K562 (cell line): ENCODE results near the gene EHBP1L1. TPM values are rescaled to one million over a fixed set of nuclear protein-coding genes. Genes with fewer than 3 reads are reported as not detected.

Experiments
- ATAC-seq: fragments of 200-7000 bp; cut with Tn5 transposase; 3 replicates; pipeline ENCODE4 v1.9.1; 2020; ENCODE audit warnings: moderate library complexity
- BruUV-seq: library from RNA; stranded (reverse); fragments of 400-500 nt; replicated peaks from 2 replicates; lab custom pipeline; 2021; lab: Mats Ljungman, UMichigan
- CTCF ChIA-PET: fragments of 300-600 bp; formaldehyde crosslinking; extraction: SDS; loops from one replicate; lab custom pipeline; 2021; ENCODE audit warnings: low intra/inter-chr PET ratio; lab: Yijun Ruan, JAX
- POLR2A ChIA-PET: fragments of 300-600, 350-650 bp; sonication (Branson Sonifier 250); formaldehyde crosslinking; extraction: SDS; loops from one replicate; lab custom pipeline; 2021; ENCODE audit warnings: antibody characterized with exemption, inconsistent platforms; lab: Yijun Ruan, JAX
- DNase-seq, 4 experiments: peaks; one replicate each; pipeline versions ENCODE4 v3.0.0 to v3.0.0-alpha.2; 2011 to 2018; ENCODE audit warnings: low spot score in 3 of 4, mixed read lengths in 3 of 4; ENCODE audit errors: extremely low read depth in 1 of 4
- FAIRE-seq: peaks from 2 replicates; lab custom pipeline; 2011; peaks lifted over from hg19 to GRCh38; lab: Jason Lieb, UNC
- H2AFZ ChIP-seq: 2 replicates; pipeline ENCODE4 v1.6.0; 2011; ENCODE audit warnings: low read depth, low read length, control low read depth, inconsistent platforms
- H3K27ac ChIP-seq: fragments of 200-600 bp; 3 replicates; pipeline ENCODE4 v1.8.0; 2011; ENCODE audit warnings: low read depth, mild to moderate bottlenecking, control low read depth, inconsistent platforms, low read length, moderate library complexity, mixed read lengths; ENCODE audit errors: extremely low read depth
- H3K27me3 ChIP-seq, 2 experiments: fragments of 300-600 bp in 1 of 2; 2 replicates in 1 of 2; 3 replicates in 1 of 2; pipeline versions ENCODE4 v1.6.0 to v1.8.0; 2011; ENCODE audit warnings: inconsistent platforms in 2 of 2, low read length in 2 of 2, mild to moderate bottlenecking in 1 of 2, mixed read lengths in 1 of 2, moderate library complexity in 1 of 2; ENCODE audit not compliant: control insufficient read depth in 2 of 2, insufficient read depth in 2 of 2
- H3K36me3 ChIP-seq: fragments of 300-600 bp; 3 replicates; pipeline ENCODE4 v1.8.0; 2011; ENCODE audit warnings: mild to moderate bottlenecking, low read length, inconsistent platforms; ENCODE audit not compliant: control insufficient read depth, insufficient read depth
- H3K4me1 ChIP-seq, 2 experiments: fragments of 200-600 bp in 1 of 2; replicated peaks in 1 of 2; 2 replicates in 1 of 2; 3 replicates in 1 of 2; pipeline versions ENCODE4 v1.5.1 to v1.8.0; 2011; ENCODE audit warnings: inconsistent platforms in 2 of 2, low read length in 2 of 2, mild to moderate bottlenecking in 1 of 2, mixed read lengths in 1 of 2, moderate library complexity in 1 of 2; ENCODE audit not compliant: control insufficient read depth in 2 of 2, insufficient read depth in 2 of 2
- H3K4me2 ChIP-seq: 2 replicates; pipeline ENCODE4 v1.6.1; 2011; ENCODE audit warnings: low read length, control low read depth, inconsistent platforms, mixed read lengths; ENCODE audit not compliant: insufficient read depth
- H3K4me3 ChIP-seq: fragments of 200-600 bp; sonication (generic), shearing (Covaris generic); 2 replicates; pipeline ENCODE4 v1.5.1; 2016; ENCODE audit warnings: control low read depth, inconsistent platforms
- H3K79me2 ChIP-seq: fragments of 200-600 bp; 3 replicates; pipeline ENCODE4 v1.8.0; 2011; ENCODE audit warnings: low read length, inconsistent platforms; ENCODE audit not compliant: control insufficient read depth, insufficient read depth
- H3K9ac ChIP-seq, 2 experiments: 2 replicates each; pipeline versions ENCODE4 v1.6.0 to v1.6.1; 2011; ENCODE audit warnings: low read depth in 2 of 2, low read length in 2 of 2, control low read depth in 1 of 2, inconsistent platforms in 1 of 2, mild to moderate bottlenecking in 1 of 2, mixed read lengths in 1 of 2; ENCODE audit not compliant: insufficient read depth in 1 of 2
- H3K9me1 ChIP-seq: one replicate; pipeline ENCODE4 v1.6.0; 2011; ENCODE audit warnings: inconsistent platforms, mild to moderate bottlenecking, low read length, moderate library complexity; ENCODE audit not compliant: control insufficient read depth, insufficient read depth
- H3K9me3 ChIP-seq: replicated peaks from 2 replicates; pipeline ENCODE4 v1.5.1; 2011; ENCODE audit warnings: low read depth, low read length, inconsistent platforms; ENCODE audit not compliant: control insufficient read depth, insufficient read depth
- H4K20me1 ChIP-seq: replicated peaks from 2 replicates; pipeline ENCODE4 v1.6.1; 2011; ENCODE audit warnings: low read length, inconsistent platforms, mixed read lengths; ENCODE audit not compliant: control insufficient read depth, insufficient read depth
- BRD9 ChIP-seq: fragments of 450-650 bp; IDR thresholded peaks from 2 replicates; pipeline ENCODE4 v1.6.1; 2018; ENCODE audit warnings: low read depth; ENCODE audit not compliant: partially characterized antibody
- FOS ChIP-seq: IDR thresholded peaks from 3 replicates; pipeline ENCODE4 v1.6.1; 2011; ENCODE audit not compliant: insufficient read length; ENCODE audit errors: extremely low read depth
- FOXK2 ChIP-seq, 2 experiments: fragments of 450-650 bp; IDR thresholded peaks in 1 of 2; conservative IDR thresholded peaks in 1 of 2; 2 replicates each; pipeline ENCODE4 v1.6.1; 2016; ENCODE audit warnings: low read depth in 2 of 2, mild to moderate bottlenecking in 1 of 2
- GTF2E2 ChIP-seq: fragments of 200-800 bp; sonication (Bioruptor generic); IDR thresholded peaks from 2 replicates; pipeline ENCODE4 v1.6.1; 2016; ENCODE audit warnings: missing genetic modification characterization, missing compliant biosample characterization
- HDGF ChIP-seq: fragments of 450-650 bp; IDR thresholded peaks from 2 replicates; pipeline ENCODE4 v1.6.1; 2016
- MTA3 ChIP-seq: fragments of 450-650 bp; formaldehyde crosslinking; IDR thresholded peaks from 2 replicates; pipeline ENCODE4 v1.6.1; 2017; ENCODE audit warnings: mild to moderate bottlenecking, borderline replicate concordance
- NONO ChIP-seq, 2 experiments: fragments of 200-400 bp in 1 of 2; fragments of 450-650 bp in 1 of 2; formaldehyde crosslinking in 1 of 2; IDR thresholded peaks; 2 replicates each; pipeline ENCODE4 v1.6.1; 2017; ENCODE audit warnings: low read depth in 2 of 2, mild to moderate bottlenecking in 2 of 2, moderate library complexity in 2 of 2, low read length in 1 of 2
- RBM14 ChIP-seq: fragments of 200-400 bp; formaldehyde crosslinking; IDR thresholded peaks from 2 replicates; pipeline ENCODE4 v1.6.1; 2018; ENCODE audit warnings: low read depth, mild to moderate bottlenecking, low read length, moderate library complexity, borderline replicate concordance; ENCODE audit not compliant: insufficient read depth
- SMARCA5 ChIP-seq: fragments of 450-650 bp; IDR thresholded peaks from 2 replicates; pipeline ENCODE4 v1.6.1; 2016
- ZNF785 ChIP-seq: fragments of 250-450 bp; sonication (Bioruptor Pico); IDR thresholded peaks from 2 replicates; pipeline ENCODE4 v1.4.0; 2020; ENCODE audit warnings: mild to moderate bottlenecking
- WGBS: fragments of 100-300 bp; shearing (Covaris generic); methylation state at CpG from one replicate; pipeline ENCODE4 v1.1.6; 2016; ENCODE audit warnings: low coverage, mixed read lengths; ENCODE audit not compliant: insufficient coverage; ENCODE audit errors: missing lambda C conversion rate; 5-methylcytosine and 5-hydroxymethylcytosine counted together
- in situ Hi-C: fragments of 300-500 bp; cut with MboI; formaldehyde crosslinking; loops from 4 replicates; pipeline ENCODE4 v1.15.0; 2018; ENCODE audit warnings: inconsistent platforms, mixed read lengths
- intact Hi-C: fragments of 100-400 bp; cut with micrococcal nuclease; formaldehyde crosslinking; loops from 2 replicates; pipeline ENCODE4 v1.14.2; 2022
- polyA plus RNA-seq, 8 experiments: library from polyadenylated mRNA; depleted of rRNA in 4 of 8; stranded (reverse) in 5 of 8; unstranded in 3 of 8; fragments of >200 nt; fragmentation: Nextera tagmentation in 2 of 8; fragmentation: Illumina TruSeq in 1 of 8; extraction: Ambion mirVana in 2 of 8; extraction: Trizol in 1 of 8; gene quantifications; 2 replicates each; pipeline versions ENCODE4 v1.2.1 to v1.2.3, GENCODE V29; 2011 to 2014; ENCODE audit warnings: inconsistent platforms in 1 of 8, missing spikeins in 1 of 8
- total RNA-seq, 7 experiments: library from RNA; depleted of rRNA in 6 of 7; stranded (reverse); fragments of >200 nt in 6 of 7; fragmentation: Illumina TruSeq in 2 of 7; extraction: Trizol in 2 of 7; gene quantifications; 2 replicates each; pipeline versions ENCODE4 v1.2.1 to v1.2.3, GENCODE V29; 2011 to 2021; ENCODE audit warnings: low replicate concordance in 1 of 7
- TF ChIP-seq, protein P1 (sequence below): sonication (generic); formaldehyde crosslinking; IDR thresholded peaks from 2 replicates; pipeline ENCODE4 v1.8.0; 2022; ENCODE audit warnings: missing genetic modification reagents, mild to moderate bottlenecking, borderline replicate concordance

Gene EHBP1L1
- total and polyA plus RNA-seq, 9 of the 15 experiments (the other 6 are each of a cell fraction or from before 2014, with no cell fraction given) = 0.03 to 87.1 (median 26.3) TPM

DNA sequence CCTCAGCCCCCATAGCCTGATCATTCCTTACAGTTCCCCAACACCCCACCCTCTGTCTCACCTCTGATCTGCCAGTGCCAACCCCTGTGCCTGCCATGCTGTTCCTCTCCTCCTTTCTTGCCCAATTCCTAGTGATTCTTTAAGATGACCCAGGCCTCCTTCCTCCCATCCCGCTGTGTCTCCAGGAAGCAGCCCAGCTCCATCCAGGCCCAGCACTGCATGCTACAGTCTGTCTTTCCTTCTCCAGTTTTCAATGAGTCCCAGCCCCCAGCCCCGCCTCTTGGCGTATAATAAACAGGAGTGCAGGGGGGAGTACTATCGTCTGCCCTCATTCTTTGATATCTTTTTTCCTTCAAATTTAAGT is 30.0 kb upstream of the EHBP1L1 start:
- Histone ChIP-seq H3K9ac (peak overlapping the region; percentile 57 to 90; a peak in 3 of 4 replicates), H3K27ac (peak overlapping the region; percentile 62; the same call in 1 of the 3 replicates), H3K36me3 (no peaks in the 10 kb centered on the region), H3K79me2 (no peaks in the 10 kb centered on the region), H3K27me3 (no peaks in the 10 kb centered on the region), H3K9me3 (no peaks in the 10 kb centered on the region), H3K4me2 (peak overlapping the region; percentile 79), H3K9me1 (no peaks in the 10 kb centered on the region), H3K4me3 (peak overlapping the region; percentile 67), H3K4me1 (peaks cover 20 to 51% of the 10 kb centered on the region in 2 experiments), H2AFZ (peak overlapping the region; percentile 97; the same call in 1 of the 2 replicates), H4K20me1 (no peaks in the 10 kb centered on the region)
- TF ChIP-seq SMARCA5 (no peak), HDGF (0 out of 2 replicates have a peak, but pooled peaks have one; percentile 27)
- ChIA-PET POLR2A (interaction anchor here (1.1 to 1.8 kb wide), 2 partner anchors 46 to 122 kb away, joined by 3 to 10 read pairs; partner anchors contain the start of gene MALAT1), CTCF (interaction anchor here (1.2 kb wide), 1 partner anchor 26 kb away, joined by 3 read pairs; no protein-coding TSS in a partner anchor)
- BruUV-seq = no TSS peak
- intact Hi-C loops (loop anchor here (10.0 kb wide), 1 partner anchor 269 kb away; no protein-coding TSS in a partner anchor), in situ Hi-C loops (no loop called here)
- 28% methylated on average over 4 of the region's 4 CpGs for WGBS
- peak; percentile 9; the same call in 1 of the 3 replicates for ATAC-seq
- FAIRE-seq = peak; percentile 19
- DNase-seq = no peak

- H3K79me2 ChIP-seq = no peaks in the 10 kb centered on the region
- 2% methylated on average over 47 of the region's 64 CpGs for WGBS
- ChIA-PET CTCF (interaction anchor here (1.2 kb wide), 1 partner anchor 25 kb away, joined by 3 read pairs; no protein-coding TSS in a partner anchor), POLR2A (interaction anchor here (0.7 to 1.8 kb wide), 5 partner anchors 9 to 122 kb away, joined by 3 to 10 read pairs (median 4); partner anchors contain the start of gene MALAT1)
- H3K9ac ChIP-seq = peak overlapping the region; percentile 57 to 90
- peak overlapping the region; percentile 62; the same call in 1 of the 3 replicates for H3K27ac ChIP-seq
- intact Hi-C loops (loop anchor here (10.0 kb wide), 1 partner anchor 268 kb away; no protein-coding TSS in a partner anchor), in situ Hi-C loops (no loop called here)
- H3K4me2 ChIP-seq = peak overlapping the region; percentile 79
- DNase-seq = peak; percentile 95 to 98 (median 98)
- H3K36me3 ChIP-seq = no peaks in the 10 kb centered on the region
- no peaks in the 10 kb centered on the region for H3K9me3 ChIP-seq
- H3K27me3 ChIP-seq = no peaks in the 10 kb centered on the region
- TSS peak; percentile 65 for BruUV-seq
- H3K9me1 ChIP-seq = no peaks in the 10 kb centered on the region
- 0 out of 2 replicates have a peak, but pooled peaks cover 2% of the 10 kb centered on the region for H4K20me1 ChIP-seq
- peak; percentile 90 for ATAC-seq
- peak overlapping the region; percentile 67 for H3K4me3 ChIP-seq
- H3K4me1 ChIP-seq = peaks cover 20 to 51% of the 10 kb centered on the region in 2 experiments
- peak overlapping the region; percentile 97 for H2AFZ ChIP-seq
- FAIRE-seq = peak; percentile 67
- TF ChIP-seq BRD9 (no peak), GTF2E2 (tag) (no peak), NONO (IDR thresholded peaks at IDR 0.05; ENCODE audit: low read depth in 2 of 2, low read length in 1 of 2) (peak in 1 of 2 experiments; percentile 15; a peak in 1 of 4 replicates), RBM14 (no peak), FOXK2 (conservative IDR thresholded peaks at IDR 0.05 in 1 of 2, IDR thresholded peaks at IDR 0.05 in 1 of 2; ENCODE audit: low read depth in 2 of 2) (no peak), FOS (no peak), MTA3 (peak; percentile 63; the same call in 1 of the 2 replicates), ZNF785 (no peak)
- TF ChIP-seq, protein P1, sequence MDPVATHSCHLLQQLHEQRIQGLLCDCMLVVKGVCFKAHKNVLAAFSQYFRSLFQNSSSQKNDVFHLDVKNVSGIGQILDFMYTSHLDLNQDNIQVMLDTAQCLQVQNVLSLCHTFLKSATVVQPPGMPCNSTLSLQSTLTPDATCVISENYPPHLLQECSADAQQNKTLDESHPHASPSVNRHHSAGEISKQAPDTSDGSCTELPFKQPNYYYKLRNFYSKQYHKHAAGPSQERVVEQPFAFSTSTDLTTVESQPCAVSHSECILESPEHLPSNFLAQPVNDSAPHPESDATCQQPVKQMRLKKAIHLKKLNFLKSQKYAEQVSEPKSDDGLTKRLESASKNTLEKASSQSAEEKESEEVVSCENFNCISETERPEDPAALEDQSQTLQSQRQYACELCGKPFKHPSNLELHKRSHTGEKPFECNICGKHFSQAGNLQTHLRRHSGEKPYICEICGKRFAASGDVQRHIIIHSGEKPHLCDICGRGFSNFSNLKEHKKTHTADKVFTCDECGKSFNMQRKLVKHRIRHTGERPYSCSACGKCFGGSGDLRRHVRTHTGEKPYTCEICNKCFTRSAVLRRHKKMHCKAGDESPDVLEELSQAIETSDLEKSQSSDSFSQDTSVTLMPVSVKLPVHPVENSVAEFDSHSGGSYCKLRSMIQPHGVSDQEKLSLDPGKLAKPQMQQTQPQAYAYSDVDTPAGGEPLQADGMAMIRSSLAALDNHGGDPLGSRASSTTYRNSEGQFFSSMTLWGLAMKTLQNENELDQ (CRISPR knock-in tag) = no peak
These were observed 29.5 kb upstream of the EHBP1L1 start for GRCh38 chr11:65546217-65546958.
